NCI-H2171 treated with DMSO at 0.1 percent for 48 hours (cell line): ENCODE data around the gene SLC16A3.
"Not testable (repeated sequence)": the region's sequence is repeated elsewhere in the genome, so short reads cannot be mapped to it uniquely, and the experiment has no call there.

Experiments used
- DNase-seq: peaks from one replicate; lab custom pipeline; 2025; lab: John Stamatoyannopoulos, UW

The SLC16A3 gene

DNA sequence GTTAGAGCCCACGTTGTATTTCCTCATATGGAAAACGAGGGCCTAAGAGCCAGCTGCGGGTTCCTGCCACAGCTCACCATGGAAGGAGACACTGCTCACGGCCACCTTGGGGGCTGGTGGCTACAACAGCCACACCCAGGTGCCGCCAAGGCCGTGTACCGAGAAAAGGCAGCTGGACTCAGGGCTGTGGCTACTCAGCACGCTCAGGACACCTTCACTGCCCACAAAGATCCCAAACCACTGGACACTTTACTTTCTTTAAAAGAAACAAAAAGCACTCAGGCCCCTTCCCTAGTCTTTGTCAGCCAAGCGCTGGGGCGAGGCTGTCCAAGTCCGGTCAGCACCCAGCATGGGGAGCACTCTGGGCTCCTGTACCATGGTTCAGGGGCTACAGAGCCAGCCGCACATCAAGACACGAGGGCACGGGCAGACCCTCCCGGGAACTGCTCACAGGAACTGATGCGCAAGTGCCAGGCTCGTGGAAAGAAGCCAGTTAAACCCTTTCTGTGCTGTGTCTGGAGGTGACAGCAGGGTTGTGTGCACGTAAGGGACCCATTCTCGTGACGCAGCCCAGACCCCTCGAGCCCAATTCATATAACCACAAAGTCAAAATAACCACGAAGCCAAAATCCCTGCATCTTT is 18.5 kb downstream of the SLC16A3 start:
- no peak for DNase-seq

- DNase-seq: no peak
Measured at GRCh38 chr17:82247856-82248671, 19.2 kb downstream of the SLC16A3 start.

GRCh38 chr17:82248815-82249674 is 20.2 kb downstream of the SLC16A3 start:
- no peak for DNase-seq

DNA sequence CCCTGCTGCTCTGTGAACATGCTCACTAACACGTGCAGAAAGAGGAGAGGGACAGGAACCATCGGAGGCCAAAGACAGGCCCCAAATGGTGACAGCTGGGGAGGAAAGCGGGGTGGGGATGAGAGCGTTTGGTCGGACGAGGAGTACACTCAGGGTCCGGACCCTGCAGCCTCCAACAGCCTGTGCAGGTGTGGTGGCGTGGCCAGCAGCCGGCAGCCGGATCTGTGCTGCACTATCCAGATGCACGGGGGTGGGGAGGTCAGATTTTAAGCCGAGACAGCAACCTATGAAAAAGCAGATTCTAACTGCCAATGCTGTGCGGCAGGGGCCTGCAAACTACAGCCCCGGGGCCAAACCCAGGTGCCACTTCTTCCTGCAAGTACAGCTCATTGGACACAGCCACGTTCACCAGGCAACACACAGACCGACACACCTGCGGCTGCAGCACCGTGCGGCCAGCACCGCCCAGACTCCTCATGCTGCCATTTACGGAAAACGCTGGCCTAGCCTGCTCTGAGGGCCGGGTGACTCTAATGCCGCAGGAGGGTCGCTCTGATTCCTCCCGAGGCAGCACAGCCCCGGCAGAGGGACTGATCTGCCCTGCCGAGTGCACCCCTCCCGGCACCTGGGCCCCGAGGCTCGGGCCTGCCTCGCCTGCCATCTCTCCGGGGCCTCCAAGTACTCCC is 21.2 kb downstream of the SLC16A3 start:
- DNase-seq: no peak

DNA sequence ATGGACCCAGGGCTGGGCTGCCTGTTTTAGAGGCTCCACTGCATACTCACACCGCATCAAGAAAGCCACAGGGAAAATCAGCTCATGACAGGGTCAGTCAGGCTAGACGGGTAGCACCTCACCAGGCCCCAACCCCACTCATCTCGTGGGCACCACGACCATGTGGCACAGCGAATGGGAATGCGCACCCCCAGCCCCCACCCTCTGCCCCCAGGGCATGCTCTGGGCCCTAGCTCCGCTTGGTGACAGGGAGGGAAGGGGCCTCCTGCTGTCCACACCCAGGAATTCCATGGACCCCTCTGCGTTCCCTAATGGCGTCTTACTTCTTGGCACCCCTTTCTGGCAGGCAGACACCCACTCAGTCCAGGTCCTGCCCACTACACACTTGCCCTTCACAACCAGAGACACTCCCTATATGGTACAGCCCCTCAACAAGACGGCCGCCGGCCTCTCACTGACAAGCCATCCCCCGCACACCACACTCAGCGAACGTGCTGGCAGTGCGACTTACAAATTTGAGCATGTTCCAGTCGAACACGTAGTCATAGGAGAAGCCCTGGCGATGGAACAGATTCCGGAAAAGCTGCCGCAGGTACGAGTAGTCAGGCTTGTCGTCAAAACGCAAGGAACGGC is 22.1 kb downstream of the SLC16A3 start:
- DNase-seq: no peak

DNA sequence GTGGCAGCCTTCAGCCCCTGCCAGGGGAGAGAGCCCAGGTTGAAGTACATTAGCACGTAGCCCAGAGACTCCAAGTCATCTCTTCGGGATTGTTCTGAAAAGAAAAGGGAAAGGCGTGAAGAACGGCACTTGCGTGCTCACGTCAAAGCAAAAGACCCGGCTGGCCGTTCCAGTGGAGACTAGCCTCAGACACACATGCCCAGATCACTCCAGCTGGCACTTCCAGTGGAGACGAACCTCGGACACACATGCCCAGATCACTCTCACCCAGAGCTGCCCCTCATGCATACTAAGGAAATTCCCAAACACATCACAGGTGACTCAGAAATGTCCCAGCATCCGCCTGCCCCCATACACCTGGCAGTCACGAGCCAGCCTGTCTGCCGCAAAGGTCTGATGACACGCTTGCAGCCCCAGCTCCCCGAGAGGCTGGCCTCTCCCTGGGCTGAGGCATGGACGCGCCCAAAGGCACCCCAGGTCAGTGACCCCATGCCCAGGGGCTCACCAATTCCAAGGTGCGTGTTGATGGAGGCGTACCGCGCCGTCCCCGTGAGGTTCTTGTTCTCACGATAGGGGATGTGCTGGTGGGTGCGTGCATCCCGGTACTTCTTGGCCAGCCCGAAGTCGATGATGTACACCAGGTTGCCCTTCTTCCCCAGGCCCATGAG is 23.8 kb downstream of the SLC16A3 start:
- no peak for DNase-seq

- DNase-seq: no peak
Measured at GRCh38 chr17:82253179-82253544, 24.3 kb downstream of the SLC16A3 start.

- DNase-seq: not testable (repeated sequence)
Measured at GRCh38 chr17:82254096-82254495, 25.3 kb downstream of the SLC16A3 start.

DNA sequence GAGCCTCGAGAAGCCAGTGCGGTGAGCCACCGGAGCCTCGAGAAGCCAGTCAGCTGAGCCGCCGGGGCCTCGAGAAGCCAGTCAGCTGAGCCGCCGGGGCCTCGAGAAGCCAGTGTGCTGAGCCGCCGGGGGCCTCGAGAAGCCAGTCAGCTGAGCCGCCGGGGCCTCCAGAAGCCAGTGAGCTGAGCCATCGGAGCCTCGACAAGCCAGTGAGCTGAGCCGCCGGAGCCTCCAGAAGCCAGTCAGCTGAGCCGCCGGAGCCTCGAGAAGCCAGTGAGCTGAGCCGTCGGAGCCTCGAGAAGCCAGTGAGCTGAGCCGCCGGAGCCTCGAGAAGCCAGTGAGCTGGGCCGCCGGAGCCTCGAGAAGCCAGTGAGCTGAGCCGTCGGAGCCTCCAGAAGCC is 25.9 kb downstream of the SLC16A3 start:
- not testable (repeated sequence) for DNase-seq

- DNase-seq: no peak
Measured at GRCh38 chr17:82255402-82255972, 26.6 kb downstream of the SLC16A3 start.

DNA sequence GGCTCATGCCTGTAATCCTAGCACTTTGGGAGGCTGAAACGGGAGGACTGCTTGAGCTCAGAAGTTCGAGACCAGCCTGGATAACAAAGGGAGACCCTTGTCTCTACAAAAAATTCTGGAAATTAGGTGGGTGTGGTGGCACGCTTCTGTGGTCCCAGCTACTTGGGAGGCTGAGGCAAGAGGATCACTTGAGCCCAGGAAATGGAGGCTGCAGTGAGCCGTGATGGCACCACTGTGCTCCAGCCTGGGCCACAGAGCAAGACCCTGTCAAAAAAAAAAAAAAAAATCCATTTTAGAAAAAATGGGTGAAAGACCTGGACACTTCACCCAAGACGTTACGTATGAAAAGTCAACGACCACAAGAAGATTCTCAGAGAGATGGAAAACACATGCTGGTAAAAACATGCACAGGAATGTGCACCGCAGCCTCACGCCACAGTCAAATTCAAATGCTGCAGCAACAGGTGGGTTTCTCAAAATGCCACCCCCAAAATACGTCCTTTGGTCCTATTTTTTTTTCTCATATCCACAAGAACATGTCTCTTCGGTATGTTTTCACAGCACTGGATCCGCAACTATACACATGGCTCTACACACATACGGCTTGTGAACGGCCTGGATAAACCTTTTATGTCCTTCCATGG is 27.5 kb downstream of the SLC16A3 start:
- DNase-seq: no peak

- DNase-seq: no peak
Measured at GRCh38 chr17:82257473-82257872, 28.6 kb downstream of the SLC16A3 start.

- no peak for DNase-seq
Measured at GRCh38 chr17:82258555-82258954, 29.7 kb downstream of the SLC16A3 start.

DNA sequence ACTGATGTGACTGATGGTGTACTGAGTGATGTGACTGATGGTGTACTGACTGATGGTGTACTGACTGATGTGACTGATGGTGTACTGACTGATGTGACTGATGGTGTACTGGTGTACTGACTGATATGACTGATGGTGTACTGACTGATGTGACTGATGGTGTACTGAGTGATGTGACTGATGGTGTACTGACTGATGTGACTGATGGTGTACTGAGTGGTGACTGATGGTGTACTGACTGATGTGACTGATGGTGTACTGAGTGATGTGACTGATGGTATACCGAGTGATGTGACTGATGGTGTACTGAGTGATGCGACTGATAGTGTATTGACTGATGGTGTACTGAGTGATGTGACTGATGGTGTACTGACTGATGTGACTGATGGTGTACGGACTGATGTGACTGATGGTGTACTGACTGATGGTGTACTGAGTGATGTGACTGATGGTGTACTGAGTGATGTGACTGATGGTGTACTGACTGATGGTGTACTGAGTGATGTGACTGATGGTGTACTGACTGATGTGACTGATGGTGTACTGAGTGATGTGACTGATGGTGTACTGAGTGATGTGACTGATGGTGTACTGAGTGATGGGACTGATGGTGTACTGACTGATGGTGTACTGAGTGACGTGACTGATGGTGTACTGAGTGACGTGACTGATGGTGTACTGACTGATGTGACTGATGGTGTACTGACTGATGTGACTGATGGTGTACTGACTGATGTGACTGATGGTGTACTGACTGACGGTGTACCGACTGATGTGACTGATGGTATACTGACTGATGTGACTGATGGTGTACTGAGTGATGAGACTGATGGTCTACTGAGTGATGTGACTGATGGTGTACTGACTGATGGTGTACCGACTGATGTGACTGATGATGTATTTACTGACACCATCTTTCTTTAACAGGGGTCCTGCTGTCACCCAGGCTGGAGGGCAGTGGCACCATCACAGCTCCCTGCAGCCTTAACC is 31.4 kb downstream of the SLC16A3 start:
- not testable (repeated sequence) for DNase-seq

DNA sequence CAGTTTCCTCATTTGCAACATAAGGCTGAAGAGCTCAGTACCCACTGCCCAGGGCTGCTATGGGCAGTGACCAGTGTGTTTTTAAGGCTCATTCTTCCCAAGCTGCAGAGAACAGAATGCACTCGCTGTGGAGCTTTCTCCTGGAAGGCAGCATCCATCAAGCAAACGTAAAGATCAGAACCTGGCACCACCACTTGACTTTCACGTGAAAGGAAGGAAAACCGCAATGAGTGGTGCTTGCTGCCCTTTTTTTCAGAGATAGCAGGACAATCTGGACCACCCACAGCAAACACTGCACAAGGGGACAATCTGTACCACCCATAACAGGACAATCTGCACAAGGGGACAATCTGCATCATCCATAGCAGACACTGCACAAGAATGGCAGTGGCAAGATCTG is 33.5 kb downstream of the SLC16A3 start:
- no peak for DNase-seq

DNA sequence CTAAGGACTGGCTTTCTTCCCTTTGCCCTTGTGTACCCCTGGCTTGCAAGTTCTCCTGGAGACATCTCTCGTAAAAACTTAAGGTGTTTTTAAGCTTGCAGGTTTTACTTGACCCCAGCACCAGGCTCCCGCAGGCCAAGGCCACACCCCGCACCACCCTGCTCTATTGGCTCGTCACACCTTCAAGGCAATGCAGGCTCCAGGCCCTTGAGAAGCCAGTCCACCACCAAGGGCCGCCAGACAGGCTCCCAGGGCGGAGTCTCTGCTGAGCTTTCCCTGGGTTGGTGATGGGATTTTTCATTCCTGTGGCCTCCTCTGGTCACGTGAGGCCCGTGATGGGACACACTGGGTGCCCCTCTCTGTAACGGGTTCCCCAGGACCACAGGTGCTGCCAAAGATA is 34.8 kb downstream of the SLC16A3 start:
- DNase-seq: no peak

DNA sequence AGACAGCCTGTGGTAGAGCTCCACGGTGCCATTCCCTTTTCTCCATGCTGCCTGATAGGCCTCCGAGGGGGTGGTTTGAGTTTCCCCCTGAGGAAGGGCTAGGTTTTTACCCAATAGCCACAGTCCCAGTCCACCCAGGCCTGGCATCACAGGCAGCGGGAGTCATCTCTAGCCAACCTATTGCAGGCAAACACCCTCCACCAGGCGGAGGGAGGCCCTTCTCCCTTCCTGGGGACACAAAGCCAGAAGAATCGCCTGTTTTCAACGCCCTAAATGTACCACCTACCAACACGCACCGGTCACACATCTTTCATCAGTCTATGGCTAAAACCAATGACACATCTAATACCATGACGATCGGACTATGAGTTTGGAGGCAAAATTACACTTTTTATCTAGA is 37.3 kb downstream of the SLC16A3 start:
- DNase-seq: no peak

DNA sequence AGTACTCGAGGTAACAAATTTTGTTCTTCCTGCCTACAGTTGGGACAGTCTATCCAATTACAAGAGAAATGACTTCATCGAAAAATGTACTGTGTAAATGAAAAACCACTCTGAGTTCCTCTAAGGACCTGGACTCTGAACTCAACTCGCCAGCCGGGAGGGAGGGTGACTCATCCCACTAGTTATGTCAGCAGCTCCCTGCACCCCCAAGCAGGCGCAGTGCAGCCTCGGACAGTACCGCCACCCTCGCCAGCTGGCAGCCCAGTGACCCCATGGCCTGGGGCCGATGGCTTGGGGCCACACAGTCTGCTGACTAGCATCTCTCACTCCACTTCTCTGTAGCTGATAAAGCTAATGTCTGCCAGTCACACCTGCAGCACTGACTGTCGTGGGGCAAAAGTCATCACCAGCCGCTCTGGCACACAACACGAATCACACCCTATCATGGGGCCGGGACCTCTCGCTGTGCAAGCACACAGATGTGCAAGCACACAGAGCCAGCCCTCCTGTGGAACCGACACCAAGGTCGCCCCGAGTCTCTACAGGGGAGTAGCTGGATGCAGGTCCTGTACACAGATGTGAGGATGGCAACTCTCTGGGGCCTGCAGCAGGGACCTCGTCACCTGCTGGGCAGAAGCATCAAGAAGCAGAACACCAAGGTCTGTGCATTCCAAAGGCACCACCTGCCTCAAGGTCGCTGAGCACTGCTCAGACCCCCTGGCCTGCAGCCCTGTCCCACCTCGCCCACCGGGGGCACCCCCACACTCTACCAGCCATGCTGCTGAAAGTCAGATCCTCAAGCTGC is 38.9 kb downstream of the SLC16A3 start:
- no peak for DNase-seq
